Heart left ventricle (tissue), 13 donors: ENCODE measurements around the gene SURF6.

Experiments
- POLR2A ChIP-seq, 2 donors: fragments of 450-650 bp; IDR thresholded peaks; one replicate each; pipeline ENCODE4 v1.6.1; 2017; ENCODE audit warnings: antibody characterized with exemption in 2 of 2, mild to moderate bottlenecking in 2 of 2, moderate library complexity in 2 of 2
- TF ChIP-seq, protein P1 (sequence below), 12 donors: fragments of 200-600 bp; sonication (generic) in 4 of 12; IDR thresholded peaks; one replicate each; pipeline versions ENCODE4 v1.5.0 to v1.8.0; 2018 to 2022; ENCODE audit warnings: antibody characterized with exemption in 12 of 12, mild to moderate bottlenecking in 5 of 12
- donor health status: ischemic (EF 13 %, LVEDD 7.1; RV severe dilation, severe dysfunction).
- donor health status: DM: no; HTN: yes; CAD: no.
- donor health status: DM: no; HTN: no; CAD: no.
- donor health status: ischemic (EF 25% LVEDD 6.9; RV normal size, moderate dysfunction).
- donor health status: ischemic (EF 25% LVEDD 5.7; RV mildly dilated, moderate dysfunction).
- donor health status: ischemic (EF 35%, LVEDD 5.7; RV mildly dilated, moderate dysfunction).
- donor health status: nonischemic (EF 11% LVEDD 7.7; RV severe dilation, severe dysfunction).
- donor health status: DM: yes; HTN: yes; CAD: no.
- donor health status: PGD.
- donor health status: ischemic (EF 29% LVEDD 5.4; RV normal size, mild dysfunction).
- donor health status: nonischemic (EF 23%, LVEDD 6.1; RV moderate dilation, normal function).

DNA sequence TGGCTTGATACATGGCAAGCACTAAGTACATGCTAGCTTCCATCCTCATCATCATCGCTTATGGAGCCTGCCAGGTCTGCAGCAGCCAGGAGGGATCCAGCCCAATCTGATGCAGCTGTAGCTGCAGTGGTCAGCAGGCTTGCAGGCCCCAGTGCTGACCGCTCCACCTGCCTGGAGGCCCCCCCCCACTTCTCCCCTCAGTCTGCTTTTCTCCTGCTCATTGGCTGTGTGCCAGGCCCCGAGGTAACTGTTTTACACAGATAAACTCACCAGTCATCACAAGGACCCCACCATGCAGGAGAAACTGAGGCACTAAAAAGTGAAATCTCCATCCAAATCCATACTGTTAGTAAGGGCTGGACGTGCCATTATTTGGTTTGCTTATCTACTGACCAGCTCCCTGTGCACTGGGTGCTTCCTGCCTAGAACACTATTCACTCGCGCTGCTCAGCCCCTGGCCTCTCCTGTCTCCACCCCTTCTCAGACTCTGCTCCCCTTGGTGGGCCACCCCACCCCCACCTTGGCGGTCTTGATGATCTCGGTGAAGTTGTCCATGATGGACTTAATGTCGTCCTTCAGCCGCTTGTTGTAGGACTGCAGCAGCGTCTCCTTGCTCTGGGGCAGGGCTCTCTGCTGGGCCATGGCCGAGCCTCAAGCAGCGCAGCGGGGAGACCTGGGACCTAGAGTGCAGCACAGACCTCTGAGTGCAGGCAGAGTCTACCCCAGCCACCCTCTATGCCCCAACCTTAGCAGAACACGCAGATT lies 10.2 kb upstream of the SURF6 start:
- TF ChIP-seq, protein P1, sequence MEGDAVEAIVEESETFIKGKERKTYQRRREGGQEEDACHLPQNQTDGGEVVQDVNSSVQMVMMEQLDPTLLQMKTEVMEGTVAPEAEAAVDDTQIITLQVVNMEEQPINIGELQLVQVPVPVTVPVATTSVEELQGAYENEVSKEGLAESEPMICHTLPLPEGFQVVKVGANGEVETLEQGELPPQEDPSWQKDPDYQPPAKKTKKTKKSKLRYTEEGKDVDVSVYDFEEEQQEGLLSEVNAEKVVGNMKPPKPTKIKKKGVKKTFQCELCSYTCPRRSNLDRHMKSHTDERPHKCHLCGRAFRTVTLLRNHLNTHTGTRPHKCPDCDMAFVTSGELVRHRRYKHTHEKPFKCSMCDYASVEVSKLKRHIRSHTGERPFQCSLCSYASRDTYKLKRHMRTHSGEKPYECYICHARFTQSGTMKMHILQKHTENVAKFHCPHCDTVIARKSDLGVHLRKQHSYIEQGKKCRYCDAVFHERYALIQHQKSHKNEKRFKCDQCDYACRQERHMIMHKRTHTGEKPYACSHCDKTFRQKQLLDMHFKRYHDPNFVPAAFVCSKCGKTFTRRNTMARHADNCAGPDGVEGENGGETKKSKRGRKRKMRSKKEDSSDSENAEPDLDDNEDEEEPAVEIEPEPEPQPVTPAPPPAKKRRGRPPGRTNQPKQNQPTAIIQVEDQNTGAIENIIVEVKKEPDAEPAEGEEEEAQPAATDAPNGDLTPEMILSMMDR (IDR thresholded peaks at IDR 0.05): no peak
- TF ChIP-seq POLR2A (IDR thresholded peaks at IDR 0.05): no peak
